Muscle layer of duodenum (tissue), 2 donors: ENCODE results near the gene GDPD5.
"Not testable (repeated sequence)": the region's sequence is repeated elsewhere in the genome, so short reads cannot be mapped to it uniquely, and the experiment has no call there.

Experiments
- H3K27ac ChIP-seq: one replicate; pipeline ENCODE4 v1.7.0; 2013; ENCODE audit warnings: mild to moderate bottlenecking, low read length
- H3K27me3 ChIP-seq: one replicate; pipeline ENCODE4 v1.7.0; 2013; ENCODE audit warnings: low read depth, mild to moderate bottlenecking, control low read depth, low read length
- H3K36me3 ChIP-seq, 2 donors: one replicate each; pipeline ENCODE4 v1.7.0; 2013; ENCODE audit warnings: low read length in 2 of 2, control low read depth in 1 of 2, mild to moderate bottlenecking in 1 of 2; ENCODE audit not compliant: insufficient read depth in 2 of 2, control insufficient read depth in 1 of 2
- H3K4me1 ChIP-seq, 2 donors: one replicate each; pipeline ENCODE4 v1.7.0; 2013; ENCODE audit warnings: low read length in 2 of 2, mild to moderate bottlenecking in 2 of 2, control low read depth in 1 of 2, moderate library complexity in 1 of 2; ENCODE audit not compliant: insufficient read depth in 2 of 2, control insufficient read depth in 1 of 2
- H3K4me3 ChIP-seq, 2 donors: one replicate each; pipeline ENCODE4 v1.7.0; 2013; ENCODE audit warnings: low read length in 2 of 2, low read depth in 1 of 2, mild to moderate bottlenecking in 1 of 2
- H3K9me3 ChIP-seq, 2 donors: one replicate each; pipeline ENCODE4 v1.7.0; 2013; ENCODE audit warnings: low read length in 2 of 2, control low read depth in 1 of 2, mild to moderate bottlenecking in 1 of 2; ENCODE audit not compliant: control insufficient read depth in 1 of 2
- donor health status: healthy.

Gene GDPD5

DNA sequence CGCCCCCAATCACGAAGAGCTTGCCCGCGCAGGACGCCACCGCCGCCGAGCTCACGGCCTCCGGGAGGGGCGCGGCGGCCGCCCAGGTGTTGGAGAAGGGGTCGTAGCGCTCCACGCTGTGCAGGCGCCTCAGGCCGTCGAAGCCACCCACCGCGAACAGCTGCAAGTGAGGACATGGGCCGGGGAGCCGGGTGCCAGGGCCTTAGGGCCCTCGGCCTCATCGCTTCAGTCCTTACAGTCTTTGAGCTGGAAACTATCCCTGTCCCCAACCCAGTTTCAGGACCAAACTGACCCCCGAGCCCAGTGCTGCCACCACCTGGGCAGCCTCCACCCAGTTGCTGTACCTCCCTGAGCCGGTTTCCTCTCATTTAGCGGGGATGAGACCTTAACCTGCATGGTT lies 100.3 kb downstream of the GDPD5 start:
- Histone ChIP-seq H3K9me3 (no peaks in the 10 kb centered on the region), H3K4me1 (peaks cover 0 to 2% of the 10 kb centered on the region in 2 donors), H3K4me3 (no peak overlapping the region), H3K27me3 (peaks cover 11% of the 10 kb centered on the region), H3K36me3 (peaks cover 0 to 22% of the 10 kb centered on the region in 2 donors), H3K27ac (no peak overlapping the region)

DNA sequence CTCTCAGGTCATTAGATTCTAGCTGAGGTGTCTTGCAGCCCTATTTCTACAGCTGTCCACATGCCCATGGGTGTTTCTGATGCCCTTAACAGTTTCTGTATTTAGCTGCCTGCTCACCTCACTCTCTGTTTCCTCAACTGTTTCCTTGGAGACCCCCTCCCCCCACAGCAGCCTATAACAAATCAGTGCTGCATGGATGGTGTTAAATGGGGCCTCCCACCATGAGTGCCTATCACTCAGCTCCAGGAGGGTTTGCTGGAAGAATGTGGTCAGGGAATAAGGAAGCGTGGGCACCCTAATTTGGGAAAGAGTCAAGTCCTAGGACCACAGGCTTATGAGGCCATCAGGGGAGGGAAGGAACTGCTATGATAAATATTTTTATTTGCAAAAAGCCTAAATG lies 101.3 kb downstream of the GDPD5 start:
- no peak overlapping the region for H3K27ac ChIP-seq
- peaks cover 7% of the 10 kb centered on the region for H3K27me3 ChIP-seq
- peaks cover 0 to 22% of the 10 kb centered on the region in 2 donors for H3K36me3 ChIP-seq
- no peak overlapping the region for H3K4me3 ChIP-seq
- H3K9me3 ChIP-seq, result no peaks in the 10 kb centered on the region
- H3K4me1 ChIP-seq, result no peaks in the 10 kb centered on the region

DNA sequence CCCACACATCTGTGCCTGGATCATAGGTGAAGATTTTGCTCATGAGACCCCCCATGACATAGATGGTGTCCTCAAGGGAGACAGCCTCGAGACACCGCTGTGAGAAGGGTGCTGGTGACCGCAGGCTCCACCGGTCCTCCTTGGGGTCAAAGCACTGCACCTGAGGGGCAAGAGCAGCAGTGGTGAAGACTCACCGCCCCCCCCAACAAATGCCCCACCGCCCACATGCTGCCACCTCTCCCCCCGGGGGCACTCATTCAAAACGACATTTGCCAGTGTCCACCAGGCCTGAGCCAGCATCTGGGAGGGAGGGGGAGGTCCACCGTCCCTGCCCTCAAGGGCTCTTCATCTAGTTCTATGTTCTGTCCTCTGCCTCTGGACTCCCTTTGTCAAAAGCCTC lies 102.0 kb downstream of the GDPD5 start:
- H3K36me3 ChIP-seq, result peaks cover 0 to 22% of the 10 kb centered on the region in 2 donors
- no peak overlapping the region for H3K27ac ChIP-seq
- no peaks in the 10 kb centered on the region for H3K4me1 ChIP-seq

DNA sequence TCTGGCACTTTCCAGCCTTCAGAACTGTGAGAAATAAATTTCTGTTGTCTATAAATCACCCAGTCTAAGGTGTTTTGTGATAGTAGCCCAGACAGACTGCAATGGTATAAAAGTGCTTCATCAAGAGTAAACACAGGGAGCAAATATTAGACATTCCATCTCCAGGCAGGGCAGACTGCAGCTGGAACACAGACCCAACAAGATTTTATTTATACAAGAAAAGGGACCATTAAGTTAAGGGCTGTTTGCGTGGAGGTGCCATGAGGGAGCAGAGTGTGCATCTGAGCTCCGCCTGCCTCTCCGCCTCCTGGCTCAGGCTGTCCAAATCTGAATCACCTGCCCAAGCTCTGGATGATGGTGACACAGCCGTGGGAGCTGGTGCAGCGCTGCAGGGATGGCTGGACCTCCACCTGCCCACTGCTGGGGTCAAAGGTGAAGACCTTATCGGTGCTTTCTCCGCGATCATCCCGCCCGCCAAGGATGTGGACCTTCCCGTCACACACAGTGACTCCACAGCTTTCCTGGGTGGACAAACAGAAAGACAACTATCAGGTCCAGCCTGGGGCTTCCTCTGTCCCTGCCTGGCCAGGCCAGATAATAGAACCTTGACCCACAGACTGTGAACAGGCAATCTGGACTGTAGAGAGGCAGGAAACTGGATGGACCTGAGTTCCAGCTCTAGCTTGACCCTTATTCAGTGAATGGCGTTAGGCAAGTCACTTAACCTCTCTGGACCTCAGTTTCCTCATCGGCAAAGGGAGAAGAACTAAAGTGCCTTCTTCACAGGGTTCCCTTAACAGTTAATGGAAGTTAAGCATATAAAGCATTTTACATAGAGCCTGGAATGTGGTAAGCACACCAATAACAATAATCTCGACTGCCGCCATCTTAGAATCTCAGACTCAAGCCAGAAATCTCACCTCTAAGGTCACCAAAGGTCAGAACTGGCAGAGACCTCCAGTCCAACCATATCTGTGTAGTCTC lies 103.2 kb downstream of the GDPD5 start:
- Histone ChIP-seq H3K36me3 (peaks cover 0 to 22% of the 10 kb centered on the region in 2 donors), H3K4me1 (no peaks in the 10 kb centered on the region), H3K27ac (no peak overlapping the region), H3K4me3 (no peak overlapping the region), H3K9me3 (no peaks in the 10 kb centered on the region), H3K27me3 (no peaks in the 10 kb centered on the region)

More for the DNA sequence above, 102.0 kb downstream of the GDPD5 start:
- Histone ChIP-seq H3K27me3 (peaks cover under 1% of the 10 kb centered on the region), H3K4me3 (no peak overlapping the region), H3K9me3 (no peaks in the 10 kb centered on the region)

DNA sequence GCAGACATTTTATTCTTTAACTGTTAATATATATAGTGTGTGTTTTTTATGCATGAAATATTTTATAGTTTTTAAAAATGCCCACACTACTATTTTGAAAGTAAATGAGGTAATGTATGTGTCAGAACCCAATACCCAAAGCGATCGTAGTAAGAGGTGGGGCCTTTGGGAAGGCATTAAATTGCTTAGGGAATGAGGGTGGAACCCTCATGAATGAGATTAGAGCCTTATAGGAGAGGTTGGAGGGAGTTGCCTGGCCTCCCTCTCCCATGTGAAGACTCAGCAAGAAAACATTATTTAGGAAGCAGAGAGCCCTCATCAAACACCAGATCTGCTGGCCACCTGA lies 103.9 kb downstream of the GDPD5 start:
- H3K4me1 ChIP-seq, result no peaks in the 10 kb centered on the region
- no peaks in the 10 kb centered on the region for H3K9me3 ChIP-seq
- no peak overlapping the region for H3K4me3 ChIP-seq
- no peaks in the 10 kb centered on the region for H3K27me3 ChIP-seq
- H3K27ac ChIP-seq, result no peak overlapping the region
- H3K36me3 ChIP-seq, result peaks cover 0 to 22% of the 10 kb centered on the region in 2 donors

DNA sequence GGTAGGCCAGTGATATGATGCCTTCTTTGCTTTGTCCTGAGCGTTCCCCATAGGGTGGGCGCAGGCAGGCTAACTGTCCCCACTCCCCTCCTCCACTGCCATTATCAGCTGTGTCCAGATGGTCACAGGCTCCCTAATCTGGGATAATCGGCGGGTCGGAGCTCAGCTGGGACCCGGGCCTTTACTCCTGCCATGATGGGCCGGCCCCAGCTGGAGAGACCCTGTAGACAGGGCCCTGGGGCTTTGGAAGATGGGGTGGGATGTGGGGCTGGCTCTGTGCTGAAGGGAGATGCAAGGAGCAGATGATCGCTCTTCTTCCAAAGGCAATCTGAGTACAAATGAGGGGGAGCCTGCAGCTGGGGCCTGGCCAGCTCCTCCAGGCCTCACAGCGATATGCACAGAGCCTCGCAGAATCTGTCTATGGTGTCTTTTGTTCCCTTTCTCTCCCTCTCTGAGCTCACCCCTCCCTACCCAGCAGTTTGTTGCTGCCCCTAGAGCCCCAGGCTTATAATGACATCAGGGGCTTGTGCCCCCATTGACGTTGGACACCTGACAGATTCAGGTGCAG lies 104.6 kb downstream of the GDPD5 start:
- H3K9me3 ChIP-seq, result no peaks in the 10 kb centered on the region
- H3K4me3 ChIP-seq, result no peak overlapping the region
- no peaks in the 10 kb centered on the region for H3K27me3 ChIP-seq
- no peak overlapping the region for H3K27ac ChIP-seq
- H3K36me3 ChIP-seq, result peaks cover 0 to 22% of the 10 kb centered on the region in 2 donors
- no peaks in the 10 kb centered on the region for H3K4me1 ChIP-seq

DNA sequence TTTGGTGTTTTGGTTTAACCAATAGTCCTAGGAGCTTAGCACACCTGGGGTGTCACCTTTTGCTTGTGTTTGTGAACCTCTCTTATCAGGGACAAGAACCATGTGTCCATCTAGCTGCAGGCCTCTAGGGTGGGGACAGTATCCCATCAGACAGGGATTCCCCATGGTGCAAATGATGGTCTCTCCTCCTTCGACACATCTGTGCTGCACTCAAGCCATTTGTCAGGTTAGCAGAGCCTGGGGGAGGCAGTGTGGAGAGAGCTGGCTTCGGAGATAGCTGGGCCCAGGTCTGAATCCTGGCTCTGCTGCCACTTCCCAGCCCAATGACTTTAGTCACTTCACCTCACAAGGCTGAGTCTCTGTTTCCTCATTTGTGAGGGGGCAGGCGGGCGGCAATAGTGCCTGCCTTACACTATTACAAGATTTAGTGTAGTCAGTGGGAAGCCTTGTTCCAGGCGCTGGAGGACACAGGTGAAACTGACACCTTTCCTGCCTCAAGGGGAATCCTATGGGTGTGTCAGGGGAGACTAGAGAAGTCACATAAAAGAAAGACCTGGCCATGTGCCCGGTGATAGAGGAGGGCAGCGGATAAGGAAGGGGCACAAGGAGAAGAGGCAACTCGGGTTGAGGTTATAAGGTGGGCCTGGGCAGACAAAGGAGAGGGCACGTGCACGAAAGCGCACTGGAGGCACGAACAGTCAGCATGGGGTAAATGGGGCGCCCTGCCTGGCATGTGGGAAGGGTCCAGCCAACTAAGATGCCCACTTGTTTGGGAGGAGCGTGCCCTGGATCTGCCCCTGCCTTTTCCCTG lies 105.3 kb downstream of the GDPD5 start:
- H3K4me1 ChIP-seq, result no peaks in the 10 kb centered on the region
- no peak overlapping the region for H3K4me3 ChIP-seq
- H3K27ac ChIP-seq, result no peak overlapping the region
- peaks cover 0 to 22% of the 10 kb centered on the region in 2 donors for H3K36me3 ChIP-seq
- no peaks in the 10 kb centered on the region for H3K9me3 ChIP-seq
- no peaks in the 10 kb centered on the region for H3K27me3 ChIP-seq

DNA sequence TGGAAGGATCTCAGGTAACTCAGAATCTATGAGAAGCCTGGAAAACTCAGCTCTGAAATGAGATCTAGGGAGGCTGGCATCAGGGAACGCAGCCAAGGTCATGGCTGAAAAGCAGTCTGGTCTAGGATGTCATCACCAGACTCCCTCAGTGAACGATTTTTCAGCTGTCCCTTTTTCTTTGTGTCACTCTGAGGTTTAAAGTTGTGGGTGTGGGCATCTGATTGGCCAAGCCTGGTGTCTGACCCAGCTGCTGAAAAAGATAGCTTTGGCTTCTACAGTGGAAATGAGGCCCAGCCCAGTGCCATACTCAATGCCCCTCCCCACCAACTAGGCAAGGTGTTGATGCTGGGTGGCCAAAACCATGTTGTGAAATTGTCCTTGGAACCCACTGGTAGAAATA lies 111.9 kb downstream of the GDPD5 start:
- H3K27me3 ChIP-seq, result no peaks in the 10 kb centered on the region
- no peaks in the 10 kb centered on the region for H3K4me1 ChIP-seq
- no peaks in the 10 kb centered on the region for H3K9me3 ChIP-seq
- H3K36me3 ChIP-seq, result peaks cover 19 to 30% of the 10 kb centered on the region in 2 donors
- H3K4me3 ChIP-seq, result no peak overlapping the region
- H3K27ac ChIP-seq, result no peak overlapping the region

DNA sequence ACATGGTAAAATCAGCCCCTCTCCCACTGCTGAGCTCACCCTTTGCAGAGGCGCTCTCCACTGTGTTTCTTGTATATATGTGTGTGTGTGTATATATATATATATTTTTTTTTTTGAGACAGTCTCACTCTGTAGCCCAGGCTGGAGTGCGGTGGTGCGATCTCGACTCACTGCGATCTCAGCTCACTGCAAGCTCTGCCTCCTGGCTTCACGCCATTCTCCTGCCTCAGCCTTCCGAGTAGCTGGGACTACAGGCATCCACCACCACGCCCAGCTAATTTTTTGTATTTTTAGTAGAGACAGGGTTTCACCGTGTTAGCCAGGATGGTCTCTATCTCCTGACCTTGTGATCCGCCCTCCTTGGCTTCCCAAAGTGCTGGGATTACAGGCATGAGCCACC lies 112.6 kb downstream of the GDPD5 start:
- H3K9me3 ChIP-seq, H3K4me3 ChIP-seq, H3K4me1 ChIP-seq, H3K27ac ChIP-seq, H3K27me3 ChIP-seq: not testable (repeated sequence)
- peaks cover 19 to 30% of the 10 kb centered on the region in 2 donors for H3K36me3 ChIP-seq

DNA sequence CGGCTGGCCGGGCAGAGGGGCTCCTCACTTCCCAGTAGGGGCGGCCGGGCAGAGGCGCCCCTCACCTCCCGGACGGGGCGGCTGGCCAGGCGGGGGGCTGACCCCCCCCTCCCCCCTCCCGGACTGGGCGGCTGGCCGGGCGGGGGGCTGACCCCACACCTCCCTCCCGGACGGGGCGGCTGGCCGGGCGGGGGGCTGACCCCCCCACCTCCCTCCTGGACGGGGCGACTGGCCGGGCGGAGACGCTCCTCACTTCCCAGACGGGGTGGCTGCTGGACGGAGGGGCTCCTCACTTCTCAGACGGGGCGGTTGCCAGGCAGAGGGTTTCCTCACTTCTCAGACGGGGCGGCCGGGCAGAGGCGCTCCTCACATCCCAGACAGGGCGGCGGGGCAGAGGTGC lies 115.8 kb downstream of the GDPD5 start:
- peaks cover 34 to 48% of the 10 kb centered on the region in 2 donors for H3K36me3 ChIP-seq
- not testable (repeated sequence) for H3K4me1 ChIP-seq

DNA sequence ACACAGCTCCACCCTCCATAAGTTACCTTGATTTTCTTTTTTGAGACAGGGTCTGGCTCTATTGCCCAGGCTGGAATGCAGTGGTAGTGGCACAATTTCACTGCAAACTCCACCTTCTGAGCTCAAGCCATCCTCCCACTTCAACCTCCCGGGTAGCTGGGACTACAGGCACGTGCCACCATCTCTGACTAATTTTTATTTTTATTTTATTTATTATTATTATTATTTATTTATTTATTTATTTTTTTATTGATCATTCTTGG lies 116.9 kb downstream of the GDPD5 start:
- Histone ChIP-seq H3K27me3 (no peaks in the 10 kb centered on the region), H3K4me3 (no peak overlapping the region), H3K36me3 (peaks cover 39 to 51% of the 10 kb centered on the region in 2 donors), H3K27ac (no peak overlapping the region), H3K4me1 (peaks cover 0 to 5% of the 10 kb centered on the region in 2 donors), H3K9me3 (no peaks in the 10 kb centered on the region)

More for the DNA sequence above, 115.8 kb downstream of the GDPD5 start:
- H3K27ac ChIP-seq, H3K9me3 ChIP-seq, H3K4me3 ChIP-seq, H3K27me3 ChIP-seq: not testable (repeated sequence)
